ENCODE data around the gene MUC6. TPM values are rescaled to one million over a fixed set of nuclear protein-coding genes. Genes with fewer than 3 reads are reported as not detected.

Gene MUC6
- total RNA-seq, 4 donors from 2014 or later = not detected

GRCh38 chr11:1043563-1044096, 7.1 kb upstream of the MUC6 start:
- Histone ChIP-seq H3K9me3 (no peaks in the 10 kb centered on the region), H3K4me3 (no peak overlapping the region), H3K36me3 (no peaks in the 10 kb centered on the region), H3K27me3 (peaks cover 0 to 56% (median 11%) of the 10 kb centered on the region in 4 donors), H3K4me1 (no peaks in the 10 kb centered on the region), H3K27ac (replicated peaks in 1 of 4) (no peak overlapping the region)
- WGBS = 87% methylated on average over 13 of the region's 20 CpGs
- TF ChIP-seq POLR2A (IDR thresholded peaks at IDR 0.05; ENCODE audit: low read depth) = no peak
- TF ChIP-seq POLR2AphosphoS5 (IDR thresholded peaks at IDR 0.05) = no peak
- no peak for TF ChIP-seq CTCF (IDR thresholded peaks at IDR 0.05)
- no peak for TF ChIP-seq EP300 (IDR thresholded peaks at IDR 0.05)
- intact Hi-C loops (cut with DNase I) = no loop called here
- DNase-seq (ENCODE audit: extremely low spot score) = no peak

- Histone ChIP-seq H3K4me3 (no peak overlapping the region), H3K9me3 (no peaks in the 10 kb centered on the region), H3K4me1 (no peaks in the 10 kb centered on the region), H3K27ac (replicated peaks in 1 of 4) (no peak overlapping the region), H3K36me3 (no peaks in the 10 kb centered on the region), H3K27me3 (peaks cover 0 to 49% (median 11%) of the 10 kb centered on the region in 4 donors)
- WGBS = 88% methylated on average over 6 of the region's 26 CpGs
- DNase-seq (ENCODE audit: extremely low spot score) = no peak
- intact Hi-C loops (cut with DNase I) = no loop called here
- TF ChIP-seq EP300 (IDR thresholded peaks at IDR 0.05) (no peak), CTCF (IDR thresholded peaks at IDR 0.05) (no peak), POLR2AphosphoS5 (IDR thresholded peaks at IDR 0.05) (no peak), POLR2A (IDR thresholded peaks at IDR 0.05; ENCODE audit: low read depth) (no peak)
Measured at GRCh38 chr11:1042626-1043562, 6.4 kb upstream of the MUC6 start.

GRCh38 chr11:1041936-1042608, 5.6 kb upstream of the MUC6 start:
- WGBS = 63% methylated on average over 6 of the region's 18 CpGs
- intact Hi-C loops (cut with DNase I) = no loop called here
- DNase-seq (ENCODE audit: extremely low spot score) = no peak
- Histone ChIP-seq H3K9me3 (no peaks in the 10 kb centered on the region), H3K27me3 (peaks cover 0 to 49% (median 11%) of the 10 kb centered on the region in 4 donors), H3K4me3 (no peak overlapping the region), H3K4me1 (no peaks in the 10 kb centered on the region), H3K27ac (replicated peaks in 1 of 4) (no peak overlapping the region), H3K36me3 (no peaks in the 10 kb centered on the region)
- TF ChIP-seq EP300 (IDR thresholded peaks at IDR 0.05) (no peak), CTCF (IDR thresholded peaks at IDR 0.05) (no peak), POLR2AphosphoS5 (IDR thresholded peaks at IDR 0.05) (no peak), POLR2A (IDR thresholded peaks at IDR 0.05; ENCODE audit: low read depth) (no peak)

GRCh38 chr11:1041471-1041870, 5.0 kb upstream of the MUC6 start:
- H3K9me3 ChIP-seq = no peaks in the 10 kb centered on the region
- no peaks in the 10 kb centered on the region for H3K4me1 ChIP-seq
- H3K4me3 ChIP-seq = no peak overlapping the region
- no peak for TF ChIP-seq EP300 (IDR thresholded peaks at IDR 0.05)
- no peak for TF ChIP-seq POLR2A (IDR thresholded peaks at IDR 0.05; ENCODE audit: low read depth)
- TF ChIP-seq POLR2AphosphoS5 (IDR thresholded peaks at IDR 0.05) = no peak
- TF ChIP-seq CTCF (IDR thresholded peaks at IDR 0.05) = no peak
- no peak for DNase-seq (ENCODE audit: extremely low spot score)
- no peak overlapping the region for H3K27ac ChIP-seq (replicated peaks in 1 of 4)
- 88% methylated on average over 4 of the region's 9 CpGs for WGBS
- H3K36me3 ChIP-seq = no peaks in the 10 kb centered on the region
- intact Hi-C loops (cut with DNase I) = no loop called here
- peaks cover 0 to 54% (median 11%) of the 10 kb centered on the region in 4 donors for H3K27me3 ChIP-seq
